Cardiac fibroblast (primary cell): ENCODE measurements around the gene TRAPPC2L.

Experiments
- DNase-seq, 2 donors: peaks; one replicate each; pipeline versions ENCODE4 v3.0.0 to v3.0.0-alpha.2; 2010; ENCODE audit warnings: low read depth in 2 of 2
- H3K4me3 ChIP-seq, 2 donors: replicated peaks in 1 of 2; 1 replicate in 1 of 2; 2 replicates in 1 of 2; pipeline ENCODE4 v1.5.1; 2011; ENCODE audit warnings: low read depth in 2 of 2, low read length in 2 of 2, mild to moderate bottlenecking in 2 of 2, moderate library complexity in 1 of 2
- CTCF ChIP-seq: IDR thresholded peaks from one replicate; pipeline ENCODE4 v1.5.1; 2011; ENCODE audit warnings: low read depth, mild to moderate bottlenecking, low read length, inconsistent platforms

TRAPPC2L gene

GRCh38 chr16:88902744-88903143, 45.8 kb downstream of the TRAPPC2L start:
- TF ChIP-seq CTCF = no peak
- H3K4me3 ChIP-seq = no peak overlapping the region
- no peak for DNase-seq

- no peak for TF ChIP-seq CTCF
- no peak for DNase-seq
- no peak overlapping the region for H3K4me3 ChIP-seq
These were observed 46.3 kb downstream of the TRAPPC2L start for GRCh38 chr16:88903267-88903666.

DNA sequence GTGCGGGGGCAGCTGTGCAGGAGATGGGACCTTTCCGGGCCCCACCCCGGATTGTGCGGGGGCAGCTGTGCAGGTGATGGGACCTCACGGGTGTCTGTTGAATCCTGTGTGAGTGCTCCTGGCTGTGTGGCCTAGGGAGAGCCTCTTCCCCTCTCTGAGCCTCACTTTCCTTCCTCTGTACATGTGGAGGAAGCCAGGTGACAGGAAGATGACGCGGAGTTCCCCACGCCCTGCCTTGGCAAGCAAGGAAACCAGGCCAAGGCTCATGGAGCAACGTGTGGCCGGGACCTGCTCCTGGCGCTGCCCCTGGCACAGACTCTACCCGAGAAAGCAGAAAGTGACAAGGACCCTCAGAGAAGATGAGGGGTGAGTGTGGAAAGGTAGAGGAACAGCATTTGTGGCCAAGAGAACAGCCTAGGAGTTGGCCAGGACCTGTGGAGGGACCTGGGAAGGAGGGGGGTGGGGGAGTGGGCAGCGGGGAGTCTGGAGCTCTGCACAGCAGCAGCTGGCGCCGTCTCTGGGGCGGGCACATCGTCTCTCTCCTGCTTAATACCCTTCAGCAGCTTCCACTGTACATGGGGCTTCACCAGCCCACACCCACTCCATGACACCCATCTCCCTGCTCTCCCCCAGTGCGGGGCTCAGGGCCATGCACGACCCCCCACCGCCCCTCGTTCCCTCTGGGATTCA, 47.9 kb downstream of the TRAPPC2L start:
- H3K4me3 ChIP-seq = no peak overlapping the region
- no peak for DNase-seq
- TF ChIP-seq CTCF = no peak

- no peak for DNase-seq
- H3K4me3 ChIP-seq = no peak overlapping the region
- TF ChIP-seq CTCF = no peak
These were observed 48.6 kb downstream of the TRAPPC2L start for GRCh38 chr16:88905563-88905962.

- H3K4me3 ChIP-seq = no peak overlapping the region
- no peak for TF ChIP-seq CTCF
- DNase-seq = no peak
These were observed 49.1 kb downstream of the TRAPPC2L start for GRCh38 chr16:88906020-88906419.

DNA sequence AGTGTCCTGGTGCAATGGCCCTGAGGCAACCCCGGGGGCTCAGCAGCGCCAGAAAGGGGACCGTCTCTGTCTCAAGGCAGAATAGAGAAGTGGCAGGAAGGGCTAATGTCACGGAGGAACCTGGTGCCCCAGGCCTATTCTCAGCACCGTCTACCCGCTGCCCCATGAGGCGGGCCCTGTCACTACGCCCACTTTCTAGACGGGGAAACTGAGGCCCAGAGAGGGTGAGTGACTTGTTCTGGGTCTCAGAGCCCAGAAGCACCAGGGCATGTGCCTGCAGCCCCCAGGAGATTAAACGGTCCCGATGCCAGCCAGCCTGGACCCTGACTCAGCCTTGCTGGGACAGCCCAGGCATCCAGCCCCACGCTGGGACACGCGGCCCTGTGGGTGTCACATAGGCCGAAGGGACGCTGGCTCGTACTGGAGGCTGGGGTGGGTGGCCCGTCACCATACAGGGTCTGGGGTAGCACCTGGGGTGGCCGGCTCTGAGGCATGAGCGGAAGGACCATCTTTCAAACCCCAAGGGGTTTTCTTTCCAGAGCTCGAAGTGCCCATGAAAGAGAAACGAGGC, 49.7 kb downstream of the TRAPPC2L start:
- no peak overlapping the region for H3K4me3 ChIP-seq
- DNase-seq = no peak
- TF ChIP-seq CTCF = no peak
